HG02973 (cell line): ENCODE data around the gene SLC22A3.

Experiments used
- ATAC-seq: cut with Tn5 transposase; IDR thresholded peaks from one replicate; pipeline ENCODE4 v1.9.1; 2021; ENCODE audit warnings: moderate library complexity; ENCODE audit not compliant: unreplicated experiment

The SLC22A3 gene

GRCh38 chr6:160336200-160336599 lies 12.0 kb upstream of the SLC22A3 start:
- no peak for ATAC-seq

- ATAC-seq = no peak
Observed at GRCh38 chr6:160337301-160337700, 10.9 kb upstream of the SLC22A3 start.

- ATAC-seq = no peak
Observed at GRCh38 chr6:160337991-160338390, 10.2 kb upstream of the SLC22A3 start.

- no peak for ATAC-seq
Observed at GRCh38 chr6:160343144-160343543, 5.0 kb upstream of the SLC22A3 start.

- ATAC-seq = no peak
Observed at GRCh38 chr6:160344271-160344670, 3.9 kb upstream of the SLC22A3 start.

- ATAC-seq = no peak
Observed at GRCh38 chr6:160347259-160348222, 637 bp upstream of the SLC22A3 start.

- ATAC-seq = no peak
Observed at GRCh38 chr6:160349020-160349441, 853 bp downstream of the SLC22A3 start.

GRCh38 chr6:160349814-160350350 lies 1.7 kb downstream of the SLC22A3 start:
- no peak for ATAC-seq

GRCh38 chr6:160353950-160354496 lies 5.8 kb downstream of the SLC22A3 start:
- ATAC-seq = no peak

- no peak for ATAC-seq
Observed at GRCh38 chr6:160355001-160355400, 6.8 kb downstream of the SLC22A3 start.

- ATAC-seq = no peak
Observed at GRCh38 chr6:160356074-160356744, 8.0 kb downstream of the SLC22A3 start.

- no peak for ATAC-seq
Observed at GRCh38 chr6:160357088-160357487, 8.9 kb downstream of the SLC22A3 start.

GRCh38 chr6:160358225-160359119 lies 10.3 kb downstream of the SLC22A3 start:
- ATAC-seq = no peak

GRCh38 chr6:160360955-160361354 lies 12.8 kb downstream of the SLC22A3 start:
- no peak for ATAC-seq

- no peak for ATAC-seq
Observed at GRCh38 chr6:160362556-160362955, 14.4 kb downstream of the SLC22A3 start.

GRCh38 chr6:160363016-160363996 lies 15.1 kb downstream of the SLC22A3 start:
- ATAC-seq = no peak

- no peak for ATAC-seq
Observed at GRCh38 chr6:160365117-160365516, 16.9 kb downstream of the SLC22A3 start.

GRCh38 chr6:160367798-160368547 lies 19.8 kb downstream of the SLC22A3 start:
- ATAC-seq = no peak

- ATAC-seq = no peak
Observed at GRCh38 chr6:160368670-160369069, 20.5 kb downstream of the SLC22A3 start.
